CD4-positive, alpha-beta T cell treated with Interleukin-15 for 1 hour (primary cell): ENCODE data around the gene TCL1B.

Source experiments
- DNase-seq: peaks from one replicate; pipeline ENCODE4 v3.0.0-alpha.2; 2020

TCL1B gene

DNA sequence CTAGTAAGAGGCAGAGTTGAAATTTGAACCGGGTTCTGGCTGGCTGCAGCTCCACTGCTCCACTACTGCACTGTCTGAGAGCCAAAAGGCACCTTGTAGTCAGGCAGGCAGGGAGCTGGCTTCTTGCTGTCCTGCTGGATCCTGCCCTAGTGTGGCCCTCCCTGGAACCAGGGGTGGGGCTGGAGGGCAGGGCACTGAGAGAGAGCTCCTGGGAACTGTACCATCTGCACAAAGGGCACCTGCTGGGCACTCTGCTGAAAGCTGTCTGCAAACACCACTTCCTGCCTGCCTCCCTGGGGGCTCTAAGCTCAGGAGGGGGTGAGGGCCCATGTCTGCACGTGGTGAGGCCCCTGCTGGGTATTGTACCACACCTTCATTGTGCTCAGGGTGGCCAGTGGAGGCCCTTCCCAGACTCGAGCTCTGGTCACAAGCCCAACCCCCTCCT lies 19.0 kb upstream of the TCL1B start:
- DNase-seq, result no peak

DNA sequence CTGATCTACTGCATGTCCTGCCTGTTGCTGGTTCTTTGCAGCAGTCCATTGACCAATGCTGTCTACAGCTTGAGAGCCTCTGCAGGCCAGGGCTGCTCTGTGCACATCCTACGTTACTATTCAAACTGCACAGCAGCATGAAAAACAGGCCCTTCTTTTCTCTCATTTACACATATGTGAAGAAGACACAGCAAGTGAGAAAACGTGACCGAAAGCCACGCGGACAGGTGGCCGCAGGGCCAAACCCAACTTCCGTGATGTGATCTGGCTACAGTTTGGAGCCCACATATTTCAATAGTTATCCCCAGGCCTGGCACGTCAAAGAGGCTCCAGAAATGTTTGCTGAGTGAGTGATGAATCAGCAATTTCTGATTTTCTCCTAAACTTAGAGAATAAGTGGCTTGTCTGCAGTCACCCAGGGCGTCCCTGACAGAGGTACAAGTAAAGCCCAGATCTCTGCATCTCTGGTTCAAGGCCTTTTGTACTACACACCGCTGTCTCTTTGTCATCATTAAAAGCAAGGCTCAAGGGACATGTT lies 17.9 kb upstream of the TCL1B start:
- no peak for DNase-seq

- DNase-seq, result no peak
Measured at GRCh38 chr14:95674613-95675012, 11.6 kb upstream of the TCL1B start.

- DNase-seq, result no peak
Measured at GRCh38 chr14:95675486-95675885, 10.7 kb upstream of the TCL1B start.

DNA sequence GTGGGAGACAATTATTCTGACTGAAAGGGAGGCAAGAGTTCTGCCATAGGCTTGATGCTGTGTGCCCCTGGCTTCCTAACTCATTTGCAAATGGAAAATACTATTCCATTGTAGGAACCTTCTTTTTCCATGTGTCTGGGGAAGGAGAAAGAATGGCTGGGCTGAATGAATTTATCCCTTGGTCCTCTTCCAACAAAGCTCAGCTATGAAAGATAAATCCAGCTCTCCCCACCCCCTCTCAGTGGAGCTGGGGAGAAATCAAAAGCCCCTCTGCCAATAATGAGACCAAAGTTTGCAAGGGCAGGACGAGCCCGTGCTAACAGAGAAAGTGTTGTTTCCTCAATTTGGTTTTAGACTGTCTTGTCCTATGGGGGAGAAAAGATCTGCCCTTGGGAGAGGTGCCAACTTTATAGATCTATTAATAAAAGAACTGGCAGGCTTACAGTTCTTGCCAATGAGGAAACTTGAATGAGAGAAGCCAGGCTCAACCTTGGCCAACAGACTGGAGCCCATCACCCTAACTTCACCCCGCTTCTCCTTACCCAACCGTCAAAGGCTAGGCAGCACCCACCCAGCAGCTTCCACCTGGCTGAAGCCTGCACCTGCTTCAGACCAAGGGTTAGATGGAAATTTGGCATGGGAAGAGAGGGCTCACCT lies 8.9 kb upstream of the TCL1B start:
- no peak for DNase-seq

- DNase-seq, result no peak
Measured at GRCh38 chr14:95679148-95679815, 6.9 kb upstream of the TCL1B start.

- DNase-seq, result no peak
Measured at GRCh38 chr14:95679998-95680735, 6.1 kb upstream of the TCL1B start.

DNA sequence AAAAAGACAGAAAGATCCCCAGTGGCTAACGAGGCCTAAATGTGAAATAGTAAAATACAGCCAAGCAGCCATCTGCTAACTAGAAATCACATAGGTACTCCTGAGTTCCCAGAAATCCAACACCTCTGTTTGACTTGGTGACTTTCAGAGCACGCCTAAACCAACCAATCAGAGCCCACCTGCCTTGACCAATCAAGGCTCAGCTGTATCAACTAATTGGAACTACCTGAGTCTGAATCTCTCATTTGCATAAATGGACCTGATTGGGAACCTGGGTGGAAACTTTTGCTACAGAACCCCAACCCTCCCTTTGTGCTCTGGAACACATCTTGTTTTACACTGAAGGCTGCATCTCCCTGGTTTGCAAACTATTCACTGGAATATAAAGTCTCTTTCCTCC lies 5.1 kb upstream of the TCL1B start:
- DNase-seq, result no peak

GRCh38 chr14:95683793-95684192 lies 2.4 kb upstream of the TCL1B start:
- DNase-seq, result no peak

DNA sequence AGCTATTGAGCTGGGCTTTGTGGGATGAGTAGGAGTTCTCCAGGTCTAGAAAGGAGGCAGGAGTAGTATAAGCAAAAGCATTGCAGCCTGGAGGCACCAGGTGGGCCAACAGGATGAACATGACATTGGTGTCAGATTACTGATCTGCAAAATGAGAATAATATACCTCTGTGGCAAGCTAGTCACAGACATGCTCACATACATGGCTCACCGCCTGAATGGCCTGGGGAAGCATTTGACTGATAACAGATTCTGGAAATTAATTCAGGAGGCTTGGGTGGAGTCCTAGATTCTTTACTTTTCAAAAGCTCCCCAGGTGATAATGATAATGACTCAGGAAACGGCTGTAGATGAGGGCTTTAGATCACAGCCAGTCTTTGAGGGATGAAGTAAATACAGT lies 709 bp downstream of the TCL1B start:
- DNase-seq, result no peak

DNA sequence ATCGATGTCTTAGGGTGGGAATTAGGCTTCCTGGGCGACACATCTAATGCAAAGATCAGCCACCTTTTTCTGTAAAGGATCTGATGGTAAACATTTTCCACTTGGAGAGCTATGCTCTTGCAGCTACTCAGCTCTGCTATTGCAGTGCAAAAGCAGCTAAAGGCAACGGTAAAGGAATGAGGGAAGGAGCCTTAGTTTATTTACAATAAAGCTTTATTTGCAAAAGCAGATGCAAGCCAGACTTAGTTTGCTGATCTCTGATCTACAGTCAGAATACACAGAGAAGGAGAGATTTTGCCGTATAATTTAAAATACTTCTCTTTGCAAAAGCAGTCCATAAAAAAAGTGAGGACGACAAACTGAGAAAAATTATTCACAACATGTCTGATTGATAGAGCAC lies 3.2 kb downstream of the TCL1B start:
- DNase-seq, result no peak

DNA sequence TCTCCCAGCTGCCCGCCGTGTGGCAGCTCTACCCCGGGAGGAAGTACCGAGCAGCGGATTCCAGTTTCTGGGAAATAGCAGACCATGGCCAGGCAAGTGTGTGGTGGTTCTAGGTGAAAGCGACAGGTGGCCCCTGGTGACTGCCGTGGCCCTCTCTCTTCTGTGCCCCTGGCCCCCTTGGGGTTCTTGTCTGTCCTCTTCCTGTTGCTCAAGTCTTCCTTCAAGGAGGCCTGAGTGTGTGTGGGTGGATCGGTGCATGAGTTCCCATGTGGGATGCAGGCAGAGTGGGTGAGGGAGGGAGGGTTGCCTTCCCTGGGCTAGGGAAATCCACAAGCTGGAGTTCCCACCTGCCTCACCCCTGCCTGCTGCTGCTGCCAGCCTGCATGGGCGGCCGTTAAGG lies 4.6 kb downstream of the TCL1B start:
- DNase-seq, result no peak

GRCh38 chr14:95691591-95691990 lies 5.4 kb downstream of the TCL1B start:
- DNase-seq, result no peak

DNA sequence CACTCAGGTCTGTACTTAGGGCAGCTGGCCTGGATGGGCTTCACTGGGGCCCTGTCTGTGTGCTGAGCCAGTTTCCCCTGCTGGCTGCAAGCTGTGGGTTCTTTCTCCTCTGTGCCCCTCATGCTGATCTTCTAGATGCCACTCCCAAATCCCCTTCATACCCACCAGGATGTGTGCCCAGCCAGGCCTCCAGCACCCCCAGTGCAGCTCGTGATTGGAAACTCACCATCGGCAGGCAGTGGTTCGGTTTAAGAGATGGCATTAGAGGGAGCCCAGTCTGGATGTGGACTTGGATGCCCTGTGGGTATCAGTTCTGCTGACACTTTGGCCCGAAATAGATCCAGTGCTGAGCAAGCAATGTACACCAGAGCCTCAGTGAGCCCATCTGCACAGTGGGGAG lies 5.9 kb downstream of the TCL1B start:
- DNase-seq, result no peak

DNA sequence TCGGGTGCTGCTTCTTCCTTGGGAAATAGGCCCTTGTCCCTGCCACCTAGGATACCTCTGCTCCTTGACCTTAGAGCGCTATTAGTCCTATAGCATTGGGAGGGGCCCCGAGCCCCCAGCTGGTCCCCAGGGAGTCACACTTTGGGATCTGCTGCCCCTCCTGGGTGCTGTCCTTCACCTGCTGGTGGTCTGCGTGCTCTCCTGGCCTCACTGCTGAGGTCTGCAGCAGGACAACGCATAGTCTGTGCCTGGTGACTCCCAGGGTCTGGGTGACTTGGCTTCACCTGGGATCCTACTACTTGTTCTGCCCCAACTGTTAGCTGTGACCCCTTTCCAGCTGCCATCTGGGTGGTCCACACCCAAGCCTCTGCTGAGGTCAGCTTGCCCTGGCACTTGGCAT lies 8.8 kb downstream of the TCL1B start:
- no peak for DNase-seq

DNA sequence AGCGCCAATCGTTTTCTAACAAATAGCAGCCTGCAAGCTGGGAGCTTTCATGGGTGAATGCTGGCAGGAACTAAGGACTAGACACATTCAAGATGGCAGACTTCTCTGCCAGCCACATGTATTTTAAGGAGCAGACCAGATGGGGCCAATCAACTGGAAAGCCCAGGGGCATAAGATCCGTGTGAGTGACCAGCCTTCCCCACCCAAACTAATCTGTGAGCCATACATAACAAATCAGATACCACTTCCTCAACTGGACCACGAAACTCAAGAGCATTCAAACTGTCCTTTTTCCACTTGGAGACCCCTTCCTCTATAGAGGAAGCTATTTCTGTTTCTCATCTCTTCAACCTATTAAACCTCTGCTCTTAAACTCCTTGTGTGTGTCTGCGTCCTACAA lies 9.7 kb downstream of the TCL1B start:
- peak; percentile 46 for DNase-seq

GRCh38 chr14:95696741-95697140 lies 10.5 kb downstream of the TCL1B start:
- DNase-seq, result no peak

DNA sequence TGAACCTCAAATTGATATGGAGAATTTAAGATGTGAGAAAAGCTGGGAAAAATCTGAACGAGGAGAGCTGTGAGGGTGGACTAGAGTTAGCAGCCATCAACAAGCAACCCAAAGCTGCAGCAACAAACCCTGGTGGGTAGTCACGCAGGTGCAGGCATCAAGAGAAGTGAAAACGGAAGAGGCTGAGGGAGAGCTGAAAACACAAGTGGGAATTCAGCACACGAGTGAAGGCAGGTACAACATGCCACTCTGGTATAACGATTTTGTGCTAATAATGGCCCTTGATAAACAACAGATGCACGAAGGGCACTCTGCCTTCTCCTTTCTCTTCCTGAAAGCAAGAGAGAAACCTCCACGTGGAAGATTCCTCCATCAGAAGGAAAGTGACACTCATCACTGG lies 11.5 kb downstream of the TCL1B start:
- no peak for DNase-seq

DNA sequence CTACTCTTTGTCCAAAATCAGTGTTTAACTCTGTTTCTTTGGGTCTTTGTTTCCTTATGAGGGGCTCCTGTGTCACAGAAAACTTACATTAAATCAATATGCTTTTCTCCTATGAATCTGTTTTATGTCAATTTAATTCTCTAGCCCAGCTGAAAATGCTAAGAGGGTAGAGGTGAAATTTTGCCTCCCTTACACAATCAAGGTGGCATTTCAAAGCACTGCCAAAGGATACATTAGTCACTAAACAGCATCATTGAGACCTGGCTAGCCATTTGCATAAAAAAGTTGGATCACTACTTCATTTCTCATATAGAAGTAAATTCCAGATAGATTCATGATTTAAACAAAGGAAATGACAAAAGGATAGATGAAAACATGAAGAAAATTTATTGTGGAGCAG lies 12.1 kb downstream of the TCL1B start:
- DNase-seq, result no peak

GRCh38 chr14:95699412-95699811 lies 13.2 kb downstream of the TCL1B start:
- no peak for DNase-seq

- no peak for DNase-seq
Measured at GRCh38 chr14:95700221-95700976, 14.2 kb downstream of the TCL1B start.

GRCh38 chr14:95701846-95702221 lies 15.6 kb downstream of the TCL1B start:
- no peak for DNase-seq

DNA sequence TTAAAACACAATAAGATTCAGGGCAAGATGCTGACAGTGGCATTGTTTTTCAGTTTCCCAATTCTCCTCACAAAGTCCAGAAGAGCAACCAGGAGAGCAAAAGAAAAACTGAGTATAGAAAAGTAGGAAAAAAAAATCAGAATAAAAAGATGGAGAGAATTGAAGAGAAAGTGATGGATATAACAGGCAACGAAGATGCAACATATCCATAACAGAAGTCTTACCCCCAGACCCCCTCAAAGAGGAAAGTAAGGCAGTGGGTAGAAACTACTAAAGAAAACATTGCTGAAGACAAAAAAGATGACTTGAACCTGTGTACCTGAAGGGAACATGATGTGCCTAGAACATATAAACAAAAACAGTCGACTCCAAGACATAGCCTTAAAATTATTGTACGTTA lies 17.1 kb downstream of the TCL1B start:
- DNase-seq, result no peak
